NCI-H524 treated with DMSO at 0.1 percent for 48 hours (cell line): Measurements from ENCODE around the gene DNAH5.
"Not testable (repeated sequence)": the region's sequence is repeated elsewhere in the genome, so short reads cannot be mapped to it uniquely, and the experiment has no call there.

Experiments used
- DNase-seq: peaks from one replicate; lab custom pipeline; 2025; lab: John Stamatoyannopoulos, UW

Gene DNAH5, protein sequence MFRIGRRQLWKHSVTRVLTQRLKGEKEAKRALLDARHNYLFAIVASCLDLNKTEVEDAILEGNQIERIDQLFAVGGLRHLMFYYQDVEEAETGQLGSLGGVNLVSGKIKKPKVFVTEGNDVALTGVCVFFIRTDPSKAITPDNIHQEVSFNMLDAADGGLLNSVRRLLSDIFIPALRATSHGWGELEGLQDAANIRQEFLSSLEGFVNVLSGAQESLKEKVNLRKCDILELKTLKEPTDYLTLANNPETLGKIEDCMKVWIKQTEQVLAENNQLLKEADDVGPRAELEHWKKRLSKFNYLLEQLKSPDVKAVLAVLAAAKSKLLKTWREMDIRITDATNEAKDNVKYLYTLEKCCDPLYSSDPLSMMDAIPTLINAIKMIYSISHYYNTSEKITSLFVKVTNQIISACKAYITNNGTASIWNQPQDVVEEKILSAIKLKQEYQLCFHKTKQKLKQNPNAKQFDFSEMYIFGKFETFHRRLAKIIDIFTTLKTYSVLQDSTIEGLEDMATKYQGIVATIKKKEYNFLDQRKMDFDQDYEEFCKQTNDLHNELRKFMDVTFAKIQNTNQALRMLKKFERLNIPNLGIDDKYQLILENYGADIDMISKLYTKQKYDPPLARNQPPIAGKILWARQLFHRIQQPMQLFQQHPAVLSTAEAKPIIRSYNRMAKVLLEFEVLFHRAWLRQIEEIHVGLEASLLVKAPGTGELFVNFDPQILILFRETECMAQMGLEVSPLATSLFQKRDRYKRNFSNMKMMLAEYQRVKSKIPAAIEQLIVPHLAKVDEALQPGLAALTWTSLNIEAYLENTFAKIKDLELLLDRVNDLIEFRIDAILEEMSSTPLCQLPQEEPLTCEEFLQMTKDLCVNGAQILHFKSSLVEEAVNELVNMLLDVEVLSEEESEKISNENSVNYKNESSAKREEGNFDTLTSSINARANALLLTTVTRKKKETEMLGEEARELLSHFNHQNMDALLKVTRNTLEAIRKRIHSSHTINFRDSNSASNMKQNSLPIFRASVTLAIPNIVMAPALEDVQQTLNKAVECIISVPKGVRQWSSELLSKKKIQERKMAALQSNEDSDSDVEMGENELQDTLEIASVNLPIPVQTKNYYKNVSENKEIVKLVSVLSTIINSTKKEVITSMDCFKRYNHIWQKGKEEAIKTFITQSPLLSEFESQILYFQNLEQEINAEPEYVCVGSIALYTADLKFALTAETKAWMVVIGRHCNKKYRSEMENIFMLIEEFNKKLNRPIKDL (N-terminal part only)

DNA sequence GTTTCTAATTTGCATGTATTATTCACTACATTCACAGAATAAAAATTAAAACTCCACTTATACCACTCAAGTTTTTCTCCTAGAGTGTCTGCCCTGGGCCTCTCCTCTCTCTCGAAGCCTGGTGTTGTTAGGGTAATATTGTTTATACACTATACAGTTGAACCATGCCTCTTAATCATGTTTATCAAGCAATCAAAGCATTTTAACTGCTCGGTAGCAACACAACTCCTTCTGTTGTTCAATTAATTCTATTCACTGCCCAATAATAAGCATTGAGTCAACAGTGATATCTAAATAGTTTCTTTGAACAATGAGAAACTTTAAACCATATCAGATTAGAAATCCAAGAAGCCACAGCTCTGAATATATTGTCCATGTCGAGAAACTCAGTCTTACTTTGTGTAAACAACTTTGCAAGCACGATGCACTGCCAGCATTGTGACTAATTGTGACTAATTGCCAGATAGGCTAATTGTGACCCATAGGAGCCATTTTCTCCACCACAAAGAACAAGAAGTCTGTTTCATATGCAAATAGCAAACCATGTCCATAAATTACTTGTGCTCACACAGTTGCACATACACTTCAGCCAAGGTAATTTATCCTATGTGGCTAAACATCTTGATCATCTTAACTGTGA, at the start of gene DNAH5:
Gene DNAH5, minus strand, starts transcription at position 129 of the 640 bp plus-strand sequence. CDS start 250 bp downstream, outside the sequence.
- no peak for DNase-seq

DNA sequence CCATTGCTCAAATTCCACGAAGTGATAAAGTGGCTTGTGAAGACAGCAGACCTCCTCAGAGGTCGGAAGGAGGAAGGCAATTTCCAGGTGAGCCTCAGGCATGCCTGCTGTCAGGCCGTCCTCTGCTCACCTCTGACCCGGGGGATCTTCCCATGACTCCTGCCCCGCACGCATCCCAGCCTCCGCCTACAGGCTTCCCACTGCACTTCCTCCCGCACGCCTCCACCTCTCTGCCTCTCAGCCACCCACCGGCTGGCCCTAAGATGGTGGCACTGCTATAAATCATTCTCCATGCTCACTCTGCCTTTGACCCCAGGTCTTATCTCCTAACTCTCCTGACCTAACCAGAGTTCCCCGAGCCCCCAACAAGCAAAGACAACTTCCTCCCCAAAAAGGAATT, 49.4 kb upstream of the DNAH5 start:
- no peak for DNase-seq

DNA sequence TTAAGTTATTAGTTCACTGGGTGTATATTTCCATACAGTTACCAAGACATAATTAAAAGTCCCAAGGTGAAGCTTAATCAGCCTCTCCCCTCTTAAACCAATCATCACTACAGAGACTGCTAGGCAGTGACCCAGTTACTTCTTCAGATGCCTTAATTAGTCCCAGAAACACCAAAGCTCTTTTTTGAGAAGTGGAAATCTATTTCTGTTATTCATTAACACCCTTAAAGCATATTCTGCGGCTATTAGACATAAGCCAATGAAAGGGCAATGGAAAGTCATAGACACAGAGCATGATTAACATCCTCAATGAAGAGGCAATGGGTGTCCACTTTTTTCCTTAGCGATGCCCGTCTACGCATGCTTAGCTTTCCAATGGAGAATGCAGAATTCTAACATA, 48.3 kb upstream of the DNAH5 start:
- no peak for DNase-seq

- no peak for DNase-seq
Observed at GRCh38 chr5:13991365-13991764, 46.9 kb upstream of the DNAH5 start.

DNA sequence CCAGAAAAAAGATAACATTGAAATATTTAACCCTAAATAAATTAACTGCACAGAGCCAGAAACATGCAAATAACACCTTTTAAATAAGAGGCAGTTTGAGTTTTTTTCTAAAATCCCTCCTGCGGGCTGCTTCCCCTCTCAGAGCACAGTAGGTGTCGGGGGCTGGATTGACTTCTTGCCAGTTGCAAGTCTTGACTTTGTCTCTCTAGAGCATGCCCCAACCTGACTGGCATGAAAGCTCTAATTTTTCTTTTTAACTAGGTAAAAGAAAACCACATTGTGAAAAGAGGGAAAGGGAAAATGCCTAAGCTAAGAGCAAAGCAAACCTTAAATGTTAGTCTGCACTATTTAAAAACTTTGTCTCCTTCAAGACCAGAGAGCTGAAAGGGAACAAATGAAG, 46.4 kb upstream of the DNAH5 start:
- DNase-seq = no peak

GRCh38 chr5:13989832-13990231, 45.3 kb upstream of the DNAH5 start:
- DNase-seq = no peak

- no peak for DNase-seq
Observed at GRCh38 chr5:13987843-13988464, 43.5 kb upstream of the DNAH5 start.

DNA sequence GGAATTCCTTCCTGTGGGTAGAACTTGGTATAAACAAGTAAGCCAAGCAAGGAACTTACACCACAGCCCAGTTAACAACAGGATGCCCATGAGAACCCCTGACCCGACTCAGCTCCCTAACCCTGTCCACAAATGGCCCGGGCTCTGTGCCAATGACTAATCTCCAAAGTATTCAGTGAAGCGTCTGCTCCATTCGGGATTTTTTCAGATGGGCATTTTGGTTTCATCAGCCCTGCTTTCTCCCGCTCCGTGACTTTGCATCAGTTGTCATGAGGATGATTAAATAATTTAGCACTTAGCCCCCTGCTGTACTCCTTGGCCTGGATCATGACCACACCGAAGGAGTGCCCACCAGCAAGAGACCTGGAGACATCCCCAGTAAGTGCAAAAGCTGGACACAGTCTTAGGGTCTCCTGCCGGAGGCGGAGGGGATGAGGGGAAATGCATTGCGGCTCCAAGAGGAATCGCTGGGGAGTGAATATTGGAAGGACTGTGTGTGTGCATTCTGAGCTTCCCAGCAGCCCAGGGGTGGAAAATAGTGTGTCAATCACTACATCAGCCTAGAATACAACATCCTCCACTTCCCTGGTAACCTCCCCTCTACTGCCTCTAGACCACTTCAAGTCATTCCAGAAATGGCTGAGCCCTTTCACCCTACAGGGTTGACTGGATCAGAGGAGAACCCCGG, 41.4 kb upstream of the DNAH5 start:
- DNase-seq = no peak

DNA sequence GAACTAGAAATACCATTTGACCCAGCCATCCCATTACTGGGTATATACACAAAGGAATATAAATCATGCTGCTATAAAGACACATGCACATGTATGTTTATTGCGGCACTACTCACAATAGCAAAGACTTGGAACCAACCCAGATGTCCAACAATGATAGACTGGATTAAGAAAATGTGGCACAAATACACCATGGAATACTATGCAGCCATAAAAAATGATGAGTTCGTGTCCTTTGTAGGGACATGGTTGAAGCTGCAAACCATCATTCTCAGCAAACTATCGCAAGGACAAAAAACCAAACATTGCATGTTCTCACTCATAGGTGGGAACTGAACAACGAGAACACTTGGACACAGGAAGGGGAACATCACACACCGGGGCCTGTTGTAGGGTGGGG, 40.4 kb upstream of the DNAH5 start:
- not testable (repeated sequence) for DNase-seq

DNA sequence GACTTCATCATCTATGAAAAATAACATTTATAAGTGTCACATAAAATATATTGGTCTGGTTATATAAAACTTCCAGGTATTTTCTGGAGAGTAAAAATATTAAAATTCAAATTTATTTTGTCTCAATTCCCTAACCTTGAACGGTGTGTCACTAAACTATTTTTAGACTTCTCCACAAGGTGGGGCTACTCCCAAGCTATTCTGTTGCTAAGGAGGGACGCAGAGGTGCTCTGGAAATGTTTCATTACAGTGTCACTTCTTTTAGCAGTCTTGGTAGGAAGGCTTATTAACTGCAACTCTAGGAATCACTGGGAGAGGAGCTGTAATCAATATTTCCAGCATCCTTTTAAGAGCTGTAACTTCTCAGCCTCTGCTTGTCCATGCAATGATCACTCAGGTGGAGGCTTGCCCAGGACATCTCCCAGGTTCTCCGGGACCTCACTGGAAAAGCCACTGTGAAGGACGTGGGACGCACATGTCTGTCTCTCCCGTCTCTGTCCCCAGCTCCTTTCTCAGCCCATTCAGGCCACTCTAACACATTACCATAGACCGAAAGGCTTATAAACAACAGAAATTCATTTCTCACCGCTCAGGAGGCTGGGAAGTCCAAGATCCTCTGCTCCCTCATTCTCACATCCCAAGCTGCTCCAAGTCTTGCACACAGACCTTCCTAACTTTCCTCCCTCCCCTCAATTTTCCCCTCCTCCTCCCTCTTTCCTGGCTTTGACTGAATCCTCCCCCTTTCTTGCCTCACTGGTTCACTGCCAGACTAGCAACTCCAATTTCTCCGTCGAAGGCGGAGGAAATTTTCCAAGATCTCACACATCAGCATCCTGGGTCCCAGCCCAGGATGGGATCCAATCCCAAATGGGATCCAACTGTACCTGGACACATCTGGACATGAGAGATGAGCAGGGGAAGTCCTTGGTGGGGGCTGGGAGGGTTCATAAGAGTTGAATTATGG, 32.7 kb upstream of the DNAH5 start:
- no peak for DNase-seq

DNA sequence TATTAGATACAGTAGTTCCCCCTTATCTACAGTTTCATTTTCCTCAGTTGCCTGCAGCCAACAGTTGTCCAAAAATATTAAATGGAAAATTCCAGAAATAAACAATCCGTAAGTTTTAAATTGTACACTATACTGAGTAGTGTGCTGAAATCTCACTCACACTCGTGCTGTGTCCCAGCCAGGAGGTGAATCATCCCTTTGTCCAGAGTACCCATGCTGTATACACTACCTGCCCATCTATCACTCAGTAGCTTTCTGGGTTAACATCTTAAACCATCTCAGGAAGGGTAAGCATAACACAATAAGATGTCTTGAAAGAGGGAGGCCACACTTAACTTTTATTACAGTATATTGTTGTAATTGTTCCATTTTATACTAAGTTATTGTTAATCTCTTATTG, 31.7 kb upstream of the DNAH5 start:
- no peak for DNase-seq

DNA sequence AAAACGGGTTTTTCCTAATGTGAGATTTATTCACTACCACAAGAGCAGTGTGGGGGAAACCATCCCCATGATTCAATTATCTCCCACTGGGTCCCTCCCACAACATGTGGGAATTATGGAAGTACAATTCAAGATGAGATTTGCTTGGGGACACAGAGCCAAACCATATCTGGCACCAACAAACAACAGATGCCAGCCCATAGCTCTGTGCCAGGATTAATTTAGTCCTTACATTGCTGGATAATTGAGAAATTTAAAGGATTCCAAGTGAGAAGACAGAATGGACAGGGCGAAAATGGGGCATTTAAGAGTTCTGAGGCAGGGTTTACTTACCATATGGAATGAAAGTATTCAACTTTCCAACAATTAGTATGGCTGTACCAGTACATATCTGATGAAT, 30.8 kb upstream of the DNAH5 start:
- no peak for DNase-seq

DNA sequence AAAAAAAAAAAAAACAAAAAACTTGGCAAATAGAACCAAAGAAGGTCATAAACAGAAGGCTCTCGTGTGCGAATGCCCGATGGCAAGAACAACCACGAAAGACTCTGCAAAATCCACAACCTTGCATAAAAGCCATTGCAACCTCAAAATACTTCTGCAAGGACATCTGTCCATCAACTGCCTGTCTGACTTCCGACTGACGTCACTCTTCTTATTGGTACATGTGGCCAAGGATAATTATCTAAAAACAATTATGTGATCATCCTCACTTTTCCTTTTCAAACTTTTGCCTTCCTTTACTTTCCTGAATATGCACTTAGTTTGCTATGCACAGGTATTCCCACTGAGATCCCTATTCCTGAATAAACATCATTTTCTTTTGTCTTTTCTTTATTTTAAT, 29.2 kb upstream of the DNAH5 start:
- DNase-seq = no peak

GRCh38 chr5:13972029-13972428, 27.5 kb upstream of the DNAH5 start:
- DNase-seq = no peak

- DNase-seq = peak; percentile 45
Observed at GRCh38 chr5:13957032-13957645, 12.7 kb upstream of the DNAH5 start.

DNA sequence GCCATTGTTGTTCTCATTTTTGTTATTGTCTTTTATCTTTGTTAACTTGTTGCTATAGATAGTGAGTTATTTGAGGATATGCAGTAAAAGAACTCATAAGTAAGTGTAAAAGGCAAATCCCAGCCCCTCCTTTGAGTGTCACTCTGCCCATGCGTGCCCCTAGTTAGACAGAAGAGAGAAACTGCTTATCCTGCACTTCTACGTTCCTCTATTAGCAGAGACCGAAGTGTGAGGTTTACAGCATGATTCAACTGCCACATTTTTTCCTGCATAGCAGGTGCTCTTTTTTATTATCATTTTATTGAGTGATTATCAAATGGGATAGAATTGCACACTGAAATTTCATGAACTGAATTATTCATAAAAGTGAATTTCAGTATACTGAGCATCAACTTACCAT, 12.0 kb upstream of the DNAH5 start:
- DNase-seq = no peak

DNA sequence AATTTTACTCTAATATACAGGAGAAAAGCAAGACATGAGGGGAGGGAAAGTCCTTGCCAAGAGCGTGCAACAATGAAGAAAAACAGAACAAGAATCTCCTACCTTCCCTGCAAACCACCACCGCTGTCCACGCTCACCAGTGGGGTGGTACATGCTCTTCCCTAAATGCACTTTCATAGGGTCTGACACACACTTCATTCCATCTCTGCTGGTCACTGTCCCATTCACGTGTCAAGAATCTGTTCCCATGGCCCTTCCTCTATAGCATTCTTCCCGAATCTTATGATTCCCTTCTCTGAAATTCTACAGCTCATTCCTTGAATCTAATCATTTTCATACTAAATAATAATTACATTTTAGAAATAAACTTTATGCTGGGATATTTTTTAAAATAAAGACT, 11.4 kb upstream of the DNAH5 start:
- no peak for DNase-seq

DNA sequence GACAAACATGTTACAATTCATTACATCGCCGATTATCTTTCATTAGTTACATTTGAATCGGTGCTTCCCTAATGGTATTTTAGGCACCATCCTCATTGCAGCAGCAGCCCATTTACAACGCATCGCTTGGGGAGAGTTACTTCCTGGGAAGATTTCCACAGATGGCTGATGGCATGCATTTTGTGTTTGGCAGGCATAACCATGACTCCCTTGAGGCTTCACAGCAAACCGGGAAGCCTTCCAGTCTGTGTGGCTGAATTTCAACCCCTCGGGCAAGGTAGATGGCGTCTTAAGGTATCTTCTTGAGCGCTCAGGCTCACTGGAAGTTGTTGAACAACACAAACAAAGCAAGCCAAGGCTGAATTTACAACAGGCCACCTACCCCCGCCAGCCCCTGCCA, 1.6 kb upstream of the DNAH5 start:
- DNase-seq = no peak

DNA sequence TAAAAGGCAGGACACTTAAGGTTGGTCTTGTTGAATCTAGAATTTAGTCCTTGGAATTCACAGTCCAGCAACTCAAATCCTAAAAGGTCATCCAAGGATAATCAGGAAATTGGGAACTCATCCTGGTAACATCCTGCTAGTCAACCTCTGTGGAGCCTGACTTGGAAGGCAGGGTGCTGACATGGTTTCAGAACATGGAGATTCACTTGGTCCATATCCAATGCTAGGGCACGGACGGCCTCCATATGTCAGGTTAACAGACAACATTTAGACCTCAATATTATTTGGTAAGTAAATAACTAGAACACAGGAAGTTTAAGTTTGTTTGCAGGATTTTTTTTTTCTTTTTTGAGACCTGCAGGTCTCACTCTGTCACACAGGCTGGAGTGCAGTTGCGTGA, 783 bp upstream of the DNAH5 start:
- DNase-seq = no peak
